Measurements from ENCODE around the gene RELL2.

- no peak for TF ChIP-seq POLR2A (IDR thresholded peaks at IDR 0.05)
- TF ChIP-seq, protein P1, sequence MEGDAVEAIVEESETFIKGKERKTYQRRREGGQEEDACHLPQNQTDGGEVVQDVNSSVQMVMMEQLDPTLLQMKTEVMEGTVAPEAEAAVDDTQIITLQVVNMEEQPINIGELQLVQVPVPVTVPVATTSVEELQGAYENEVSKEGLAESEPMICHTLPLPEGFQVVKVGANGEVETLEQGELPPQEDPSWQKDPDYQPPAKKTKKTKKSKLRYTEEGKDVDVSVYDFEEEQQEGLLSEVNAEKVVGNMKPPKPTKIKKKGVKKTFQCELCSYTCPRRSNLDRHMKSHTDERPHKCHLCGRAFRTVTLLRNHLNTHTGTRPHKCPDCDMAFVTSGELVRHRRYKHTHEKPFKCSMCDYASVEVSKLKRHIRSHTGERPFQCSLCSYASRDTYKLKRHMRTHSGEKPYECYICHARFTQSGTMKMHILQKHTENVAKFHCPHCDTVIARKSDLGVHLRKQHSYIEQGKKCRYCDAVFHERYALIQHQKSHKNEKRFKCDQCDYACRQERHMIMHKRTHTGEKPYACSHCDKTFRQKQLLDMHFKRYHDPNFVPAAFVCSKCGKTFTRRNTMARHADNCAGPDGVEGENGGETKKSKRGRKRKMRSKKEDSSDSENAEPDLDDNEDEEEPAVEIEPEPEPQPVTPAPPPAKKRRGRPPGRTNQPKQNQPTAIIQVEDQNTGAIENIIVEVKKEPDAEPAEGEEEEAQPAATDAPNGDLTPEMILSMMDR (IDR thresholded peaks at IDR 0.05), result no peak
- TF ChIP-seq POLR2AphosphoS5 (IDR thresholded peaks at IDR 0.05), result no peak
- TF ChIP-seq EP300 (IDR thresholded peaks at IDR 0.05), result no peak
These were observed 1.2 kb upstream of the RELL2 start for GRCh38 chr5:141635646-141636045.
